Nephron (organoid): ENCODE results near the gene MAP7.

Experiments used
- H3K27ac Mint-ChIP-seq, 3 experiments: 2 replicates each; pipeline ENCODE4 v1.8.0; 2020; ENCODE audit warnings: mixed read lengths in 3 of 3, mild to moderate bottlenecking in 2 of 3, moderate library complexity in 1 of 3
- H3K27me3 Mint-ChIP-seq: 2 replicates; pipeline ENCODE4 v1.8.0; 2021; ENCODE audit warnings: low read depth, mild to moderate bottlenecking, moderate library complexity, mixed read lengths
- H3K36me3 Mint-ChIP-seq: 2 replicates; pipeline ENCODE4 v1.8.0; 2020; ENCODE audit warnings: low read depth, mixed read lengths
- H3K4me1 Mint-ChIP-seq: 2 replicates; pipeline ENCODE4 v1.8.0; 2020; ENCODE audit warnings: mixed read lengths
- H3K4me3 Mint-ChIP-seq, 3 experiments: 2 replicates each; pipeline ENCODE4 v1.8.0; 2020; ENCODE audit warnings: mild to moderate bottlenecking in 3 of 3, mixed read lengths in 3 of 3, moderate library complexity in 2 of 3
- H3K9me3 Mint-ChIP-seq: 2 replicates; pipeline ENCODE4 v1.8.0; 2020; ENCODE audit warnings: mixed read lengths
- CTCF ChIP-seq, 3 experiments: fragments of 200-600 bp; sonication (generic); IDR thresholded peaks; one replicate each; pipeline ENCODE4 v1.5.0; 2021; ENCODE audit warnings: antibody characterized with exemption in 3 of 3; ENCODE audit not compliant: unreplicated experiment in 3 of 3

MAP7 gene

GRCh38 chr6:136582711-136583471 lies 32.7 kb upstream of the MAP7 start:
- Mint-ChIP-seq H3K4me3 (no peak overlapping the region), H3K27ac (no peak overlapping the region), H3K36me3 (peaks cover 15% of the 10 kb centered on the region), H3K4me1 (no peaks in the 10 kb centered on the region), H3K9me3 (no peaks in the 10 kb centered on the region), H3K27me3 (no peaks in the 10 kb centered on the region)
- TF ChIP-seq CTCF (IDR thresholded peaks at IDR 0.05; ENCODE audit: unreplicated experiment in 3 of 3): peak; percentile 54 to 62 (median 55)

- Mint-ChIP-seq H3K9me3 (no peaks in the 10 kb centered on the region), H3K4me3 (no peak overlapping the region), H3K27me3 (no peaks in the 10 kb centered on the region), H3K36me3 (peaks cover 15% of the 10 kb centered on the region), H3K27ac (no peak overlapping the region), H3K4me1 (no peaks in the 10 kb centered on the region)
- no peak for TF ChIP-seq CTCF (IDR thresholded peaks at IDR 0.05; ENCODE audit: unreplicated experiment in 3 of 3)
These were observed 29.6 kb upstream of the MAP7 start for GRCh38 chr6:136579800-136580199.

GRCh38 chr6:136576821-136577220 lies 26.6 kb upstream of the MAP7 start:
- Mint-ChIP-seq H3K9me3 (peaks cover 1% of the 10 kb centered on the region), H3K27ac (no peak overlapping the region)
- no peak for TF ChIP-seq CTCF (IDR thresholded peaks at IDR 0.05; ENCODE audit: unreplicated experiment in 3 of 3)

GRCh38 chr6:136571496-136571895 lies 21.3 kb upstream of the MAP7 start:
- H3K9me3 Mint-ChIP-seq: peaks cover 13% of the 10 kb centered on the region
- no peak overlapping the region for H3K27ac Mint-ChIP-seq
- peaks cover 18% of the 10 kb centered on the region for H3K36me3 Mint-ChIP-seq
- H3K4me1 Mint-ChIP-seq: no peaks in the 10 kb centered on the region
- H3K27me3 Mint-ChIP-seq: no peaks in the 10 kb centered on the region
- TF ChIP-seq CTCF (IDR thresholded peaks at IDR 0.05; ENCODE audit: unreplicated experiment in 3 of 3): no peak
- H3K4me3 Mint-ChIP-seq: no peak overlapping the region

More at GRCh38 chr6:136576821-136577220, 26.6 kb upstream of the MAP7 start:
- peaks cover 11% of the 10 kb centered on the region for H3K36me3 Mint-ChIP-seq
- H3K27me3 Mint-ChIP-seq: no peaks in the 10 kb centered on the region
- no peaks in the 10 kb centered on the region for H3K4me1 Mint-ChIP-seq
- H3K4me3 Mint-ChIP-seq: no peak overlapping the region

GRCh38 chr6:136571065-136571464 lies 20.8 kb upstream of the MAP7 start:
- no peak overlapping the region for H3K4me3 Mint-ChIP-seq
- no peak for TF ChIP-seq CTCF (IDR thresholded peaks at IDR 0.05; ENCODE audit: unreplicated experiment in 3 of 3)
- H3K4me1 Mint-ChIP-seq: no peaks in the 10 kb centered on the region
- no peak overlapping the region for H3K27ac Mint-ChIP-seq
- H3K36me3 Mint-ChIP-seq: peaks cover 18% of the 10 kb centered on the region
- H3K27me3 Mint-ChIP-seq: no peaks in the 10 kb centered on the region
- H3K9me3 Mint-ChIP-seq: peaks cover 13% of the 10 kb centered on the region

GRCh38 chr6:136568129-136568528 lies 17.9 kb upstream of the MAP7 start:
- Mint-ChIP-seq H3K4me1 (no peaks in the 10 kb centered on the region), H3K27ac (no peak overlapping the region), H3K36me3 (peaks cover 14% of the 10 kb centered on the region), H3K27me3 (peaks cover 4% of the 10 kb centered on the region), H3K4me3 (no peak overlapping the region), H3K9me3 (peaks cover 13% of the 10 kb centered on the region)
- no peak for TF ChIP-seq CTCF (IDR thresholded peaks at IDR 0.05; ENCODE audit: unreplicated experiment in 3 of 3)
